GM23248 (cell line): ENCODE data around the gene PAGE2B.

Experiments
- EZH2 ChIP-seq: fragments of 200-600 bp; sonication (generic); IDR thresholded peaks from 2 replicates; pipeline ENCODE4 v1.6.1; 2018; ENCODE audit warnings: antibody characterized with exemption, mild to moderate bottlenecking; ENCODE audit not compliant: insufficient read depth, poor library complexity, severe bottlenecking
- EZH2phosphoT487 ChIP-seq: fragments of 200-600 bp; sonication (generic); IDR thresholded peaks from 2 replicates; pipeline ENCODE4 v1.6.1; 2018; ENCODE audit warnings: antibody characterized with exemption, moderate library complexity, mild to moderate bottlenecking, low read depth; ENCODE audit not compliant: insufficient read depth

GRCh38 chrX:55029291-55029690 lies 45.5 kb upstream of the PAGE2B start:
- TF ChIP-seq EZH2 (no peak), EZH2phosphoT487 (no peak)
